ENCODE measurements around the gene E2F1.

E2F1 gene

DNA sequence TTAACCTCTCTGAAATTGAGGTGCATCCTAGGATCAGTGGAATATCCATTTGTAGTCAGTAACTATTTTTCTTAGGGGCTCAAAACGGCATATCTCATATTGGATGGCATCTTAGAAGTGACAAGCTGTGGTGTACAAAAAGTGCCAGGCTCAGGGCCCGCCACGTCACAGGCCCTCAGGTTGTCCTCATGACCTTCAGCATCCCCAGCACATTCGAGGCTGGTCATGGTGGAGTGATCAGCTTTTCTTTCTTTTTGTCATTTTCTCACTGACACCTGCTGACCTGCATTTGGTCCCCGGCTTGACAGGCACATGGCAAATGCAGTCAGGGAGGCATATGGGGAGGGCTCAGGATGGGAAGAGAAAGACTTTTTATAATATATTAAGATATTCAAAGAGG lies 7.1 kb upstream of the E2F1 start:
- ATAC-seq (ENCODE audit: insufficient read depth, low read depth) = no peak
- Histone ChIP-seq H3K27ac (ENCODE audit: low read length) (no peak overlapping the region), H3K79me2 (ENCODE audit: insufficient read depth, low read length) (no peaks in the 10 kb centered on the region), H3K9ac (ENCODE audit: low read depth, low read length) (no peak overlapping the region), H3K4me2 (ENCODE audit: insufficient read depth, low read length) (no peak overlapping the region), H3K4me1 (ENCODE audit: insufficient read depth, low read length) (peaks cover 26% of the 10 kb centered on the region), H2AFZ (ENCODE audit: low read depth, low read length) (no peak overlapping the region), H3K36me3 (ENCODE audit: insufficient read depth, low read length) (no peaks in the 10 kb centered on the region), H3K4me3 (ENCODE audit: low read depth in 1 of 2, low read length in 2 of 2) (no peak overlapping the region), H3K9me3 (ENCODE audit: insufficient read depth, low read length, severe bottlenecking) (no peaks in the 10 kb centered on the region), H4K20me1 (ENCODE audit: insufficient read depth, low read length) (no peaks in the 10 kb centered on the region), H3K27me3 (ENCODE audit: insufficient read depth, low read length, poor library complexity) (no peaks in the 10 kb centered on the region)
- no peak for DNase-seq
- no peak for TF ChIP-seq CTCF (IDR thresholded peaks at IDR 0.05; ENCODE audit: borderline replicate concordance, extremely low read depth, low read length, poor library complexity, severe bottlenecking)

- peaks cover 11% of the 10 kb centered on the region for H3K79me2 ChIP-seq (ENCODE audit: insufficient read depth, low read length)
- peak; percentile 85 for DNase-seq
- H3K4me3 ChIP-seq (ENCODE audit: low read depth in 1 of 2, low read length in 2 of 2) = peak overlapping the region in 1 of 2 experiments; percentile 13; a peak in 1 of 4 replicates
- H3K27ac ChIP-seq (ENCODE audit: low read length) = peak overlapping the region; percentile 66
- peaks cover 38% of the 10 kb centered on the region for H3K4me1 ChIP-seq (ENCODE audit: insufficient read depth, low read length)
- H4K20me1 ChIP-seq (ENCODE audit: insufficient read depth, low read length) = peaks cover 7% of the 10 kb centered on the region
- no peak for TF ChIP-seq CTCF (IDR thresholded peaks at IDR 0.05; ENCODE audit: borderline replicate concordance, extremely low read depth, low read length, poor library complexity, severe bottlenecking)
- TF ChIP-seq EZH2 (IDR thresholded peaks at IDR 0.05; ENCODE audit: borderline replicate concordance, low read depth, low read length, severe bottlenecking) = no peak
- no peaks in the 10 kb centered on the region for H3K27me3 ChIP-seq (ENCODE audit: insufficient read depth, low read length, poor library complexity)
- peak overlapping the region; percentile 28 for H3K9ac ChIP-seq (ENCODE audit: low read depth, low read length)
- H3K9me3 ChIP-seq (ENCODE audit: insufficient read depth, low read length, severe bottlenecking) = no peaks in the 10 kb centered on the region
- ATAC-seq (ENCODE audit: insufficient read depth, low read depth) = peak; percentile 61
- H3K4me2 ChIP-seq (ENCODE audit: insufficient read depth, low read length) = peak overlapping the region; percentile 48
- H2AFZ ChIP-seq (ENCODE audit: low read depth, low read length) = no peak overlapping the region
- H3K36me3 ChIP-seq (ENCODE audit: insufficient read depth, low read length) = peaks cover 7% of the 10 kb centered on the region; the same call in 1 of the 2 replicates
Observed at GRCh38 chr20:33689973-33690372, 3.8 kb upstream of the E2F1 start.

- H3K4me1 ChIP-seq (ENCODE audit: insufficient read depth, low read length) = peaks cover 43% of the 10 kb centered on the region
- H2AFZ ChIP-seq (ENCODE audit: low read depth, low read length) = no peak overlapping the region
- H4K20me1 ChIP-seq (ENCODE audit: insufficient read depth, low read length) = peaks cover 12% of the 10 kb centered on the region
- TF ChIP-seq CTCF (IDR thresholded peaks at IDR 0.05; ENCODE audit: borderline replicate concordance, extremely low read depth, low read length, poor library complexity, severe bottlenecking) (no peak), EZH2 (IDR thresholded peaks at IDR 0.05; ENCODE audit: borderline replicate concordance, low read depth, low read length, severe bottlenecking) (no peak)
- ATAC-seq (ENCODE audit: insufficient read depth, low read depth) (no peak), DNase-seq (no peak)
- H3K4me3 ChIP-seq (ENCODE audit: low read depth in 1 of 2, low read length in 2 of 2) = no peak overlapping the region; a peak in 1 of 4 replicates
- H3K79me2 ChIP-seq (ENCODE audit: insufficient read depth, low read length) = peaks cover 16% of the 10 kb centered on the region
- peak overlapping the region; percentile 66 for H3K27ac ChIP-seq (ENCODE audit: low read length)
- no peaks in the 10 kb centered on the region for H3K9me3 ChIP-seq (ENCODE audit: insufficient read depth, low read length, severe bottlenecking)
- H3K36me3 ChIP-seq (ENCODE audit: insufficient read depth, low read length) = peaks cover 11% of the 10 kb centered on the region; the same call in 1 of the 2 replicates
- H3K4me2 ChIP-seq (ENCODE audit: insufficient read depth, low read length) = peak overlapping the region; percentile 48
- H3K9ac ChIP-seq (ENCODE audit: low read depth, low read length) = peak overlapping the region; percentile 28
- no peaks in the 10 kb centered on the region for H3K27me3 ChIP-seq (ENCODE audit: insufficient read depth, low read length, poor library complexity)
Observed at GRCh38 chr20:33689493-33689892, 3.3 kb upstream of the E2F1 start.

Measured in DND-41 (cell line).